Naive thymus-derived CD8-positive, alpha-beta T cell (primary cell): ENCODE results near the gene RELN. TPM values are rescaled to one million over a fixed set of nuclear protein-coding genes. Genes with fewer than 3 reads are reported as not detected.

Experiments
- ATAC-seq, 2 donors: fragments of 150-1000 bp; cut with Tn5 transposase in 1 of 2; sonication (Bioruptor Pico), chemical (Tn5 transposase) in 1 of 2; 1 replicate in 1 of 2; 2 replicates in 1 of 2; pipeline ENCODE4 v1.10.0; 2021; ENCODE audit warnings: mild to moderate bottlenecking in 2 of 2, moderate library complexity in 2 of 2
- POLR2A ChIA-PET: fragments of 350-600 bp; sonication (Branson Sonifier 250); formaldehyde crosslinking; loops from one replicate; lab custom pipeline; 2021; ENCODE audit warnings: antibody characterized with exemption; lab: Charles Lee
- DNase-seq, 10 donors: peaks; one replicate each; pipeline versions ENCODE4 v3.0.0 to v3.0.0-alpha.2; 2020 to 2022
- H3K27ac Mint-ChIP-seq, 10 donors: one replicate each; pipeline ENCODE4 v1.8.0; 2020 to 2022; ENCODE audit warnings: mild to moderate bottlenecking in 10 of 10, mixed read lengths in 10 of 10, moderate library complexity in 4 of 10, inconsistent platforms in 1 of 10
- H3K27me3 Mint-ChIP-seq, 5 donors: one replicate each; pipeline ENCODE4 v1.8.0; 2021 to 2022; ENCODE audit warnings: mixed read lengths in 5 of 5
- H3K36me3 Mint-ChIP-seq, 3 donors: one replicate each; pipeline ENCODE4 v1.8.0; 2020 to 2022; ENCODE audit warnings: mixed read lengths in 3 of 3, mild to moderate bottlenecking in 2 of 3, inconsistent platforms in 1 of 3
- H3K4me1 Mint-ChIP-seq, 4 donors: one replicate each; pipeline ENCODE4 v1.8.0; 2021 to 2022; ENCODE audit warnings: mixed read lengths in 4 of 4
- H3K4me3 Mint-ChIP-seq, 10 donors: one replicate each; pipeline ENCODE4 v1.8.0; 2020 to 2022; ENCODE audit warnings: mild to moderate bottlenecking in 10 of 10, mixed read lengths in 10 of 10, moderate library complexity in 6 of 10, inconsistent platforms in 1 of 10
- H3K9me3 Mint-ChIP-seq, 9 donors: one replicate each; pipeline ENCODE4 v1.8.0; 2020 to 2022; ENCODE audit warnings: mixed read lengths in 9 of 9, mild to moderate bottlenecking in 3 of 9, inconsistent platforms in 1 of 9, moderate library complexity in 1 of 9
- polyA plus RNA-seq, 3 donors: library from polyadenylated mRNA; unstranded; fragments of 300-500 nt; fragmentation: Illumina TruSeq; gene quantifications; one replicate each; pipeline ENCODE4 v1.2.3, GENCODE V29; 2021
- total RNA-seq, 8 experiments: library from RNA in 2 of 8; stranded (reverse) in 2 of 8; gene quantifications; one replicate each; pipeline ENCODE4 v1.2.3 and lab custom pipeline; 2021 to 2026

RELN gene
- total and polyA plus RNA-seq, 5 experiments from 2014 or later, result not detected

DNA sequence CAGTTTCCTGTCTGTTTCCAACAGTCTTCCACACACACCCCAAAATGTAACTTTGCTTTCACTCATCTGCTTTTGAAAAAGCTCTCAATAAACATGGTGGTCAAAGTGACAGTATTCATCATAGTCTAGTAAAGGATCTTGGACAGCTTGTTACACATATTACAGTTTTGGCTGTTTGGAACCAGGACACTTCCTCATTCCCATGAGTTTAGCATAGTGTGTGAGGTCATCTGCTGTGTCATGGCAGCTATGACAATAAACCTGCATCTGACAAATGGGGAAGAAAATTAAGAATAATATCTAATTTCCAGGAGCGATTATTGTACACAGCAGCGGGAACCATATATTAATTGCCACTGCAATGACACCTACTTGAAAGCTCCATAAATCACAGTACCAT, 359.1 kb downstream of the RELN start:
- H3K36me3 Mint-ChIP-seq, result no peaks in the 10 kb centered on the region
- POLR2A ChIA-PET, result interaction anchor here (0.7 kb wide), 1 partner anchor 532 kb away, joined by 5 read pairs; no protein-coding TSS in a partner anchor
- no peaks in the 10 kb centered on the region for H3K4me1 Mint-ChIP-seq
- no peak for ATAC-seq
- H3K9me3 Mint-ChIP-seq, result peaks cover 0 to 1% (median 0%) of the 10 kb centered on the region in 9 donors
- H3K4me3 Mint-ChIP-seq, result no peak overlapping the region
- peaks cover 0 to 2% (median 0%) of the 10 kb centered on the region in 5 donors for H3K27me3 Mint-ChIP-seq
- no peak for DNase-seq
- H3K27ac Mint-ChIP-seq, result no peak overlapping the region

DNA sequence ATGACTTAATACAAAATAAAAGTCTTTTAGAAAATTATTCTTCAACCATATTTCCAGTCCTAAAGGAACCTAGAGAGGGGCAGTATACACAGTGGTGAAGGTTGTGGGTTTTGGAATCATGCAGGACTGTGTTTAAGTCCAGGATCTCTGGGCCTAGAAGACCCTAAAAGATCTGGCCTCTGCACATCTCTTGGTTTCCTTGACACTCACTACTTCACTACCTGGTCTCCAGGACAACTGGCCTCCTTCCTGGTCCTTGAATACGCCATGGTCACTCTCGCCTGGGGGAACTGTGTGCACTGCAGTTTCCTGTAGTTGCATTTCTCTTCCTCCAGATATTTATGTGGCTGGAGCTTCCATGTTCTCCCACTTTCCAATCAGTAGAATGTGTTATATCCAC, 360.7 kb downstream of the RELN start:
- H3K4me3 Mint-ChIP-seq, result no peak overlapping the region
- POLR2A ChIA-PET, result no interaction called here

GRCh38 chr7:103626776-103627175, 362.7 kb downstream of the RELN start:
- no peak overlapping the region for H3K27ac Mint-ChIP-seq
- H3K4me1 Mint-ChIP-seq, result no peaks in the 10 kb centered on the region
- H3K27me3 Mint-ChIP-seq, result peaks cover 0 to 9% (median 4%) of the 10 kb centered on the region in 5 donors
- ATAC-seq (no peak), DNase-seq (no peak)
- H3K4me3 Mint-ChIP-seq, result no peak overlapping the region
- no peaks in the 10 kb centered on the region for H3K36me3 Mint-ChIP-seq
- peaks cover 0 to 1% (median 0%) of the 10 kb centered on the region in 9 donors for H3K9me3 Mint-ChIP-seq
- POLR2A ChIA-PET, result no interaction called here

More for the DNA sequence above, 360.7 kb downstream of the RELN start:
- Mint-ChIP-seq H3K36me3 (no peaks in the 10 kb centered on the region), H3K27me3 (peaks cover 0 to 4% (median 1%) of the 10 kb centered on the region in 5 donors), H3K9me3 (peaks cover 0 to 1% (median 0%) of the 10 kb centered on the region in 9 donors), H3K4me1 (no peaks in the 10 kb centered on the region), H3K27ac (no peak overlapping the region)
- ATAC-seq (no peak), DNase-seq (no peak)

DNA sequence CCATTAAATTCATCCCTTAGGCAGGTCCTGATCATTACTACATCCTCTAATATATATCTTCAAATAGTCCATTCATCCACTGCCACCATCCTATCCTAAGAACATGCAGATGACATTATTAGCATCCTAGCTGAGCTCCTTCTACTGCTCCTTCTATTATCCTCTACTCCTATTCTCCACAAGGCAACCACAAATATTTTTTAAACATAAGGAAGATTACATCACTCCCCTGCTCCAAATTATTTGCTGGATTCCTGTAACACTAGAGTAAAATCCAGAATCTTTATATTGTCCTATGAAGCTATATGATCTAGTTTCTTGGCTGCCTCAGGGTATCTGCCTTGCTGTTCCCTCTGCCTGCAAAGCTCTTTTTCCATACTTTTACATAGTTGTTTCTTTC, 367.2 kb downstream of the RELN start:
- POLR2A ChIA-PET, result no interaction called here
- peak overlapping the region in 1 of 10 donors; percentile 9 for H3K27ac Mint-ChIP-seq
- ATAC-seq, result no peak
- H3K9me3 Mint-ChIP-seq, result peaks cover 0 to 1% (median 0%) of the 10 kb centered on the region in 9 donors
- H3K36me3 Mint-ChIP-seq, result no peaks in the 10 kb centered on the region
- DNase-seq, result no peak
- H3K4me1 Mint-ChIP-seq, result no peaks in the 10 kb centered on the region
- no peak overlapping the region for H3K4me3 Mint-ChIP-seq
- H3K27me3 Mint-ChIP-seq, result peaks cover 6 to 46% (median 17%) of the 10 kb centered on the region in 5 donors

- DNase-seq, result no peak
- Mint-ChIP-seq H3K4me3 (no peak overlapping the region), H3K4me1 (no peaks in the 10 kb centered on the region), H3K9me3 (no peaks in the 10 kb centered on the region), H3K27me3 (peaks cover 3 to 11% (median 4%) of the 10 kb centered on the region in 5 donors), H3K36me3 (no peaks in the 10 kb centered on the region), H3K27ac (no peak overlapping the region)
- POLR2A ChIA-PET, result no interaction called here
- ATAC-seq, result no peak
Measured at GRCh38 chr7:103613655-103614642, 375.5 kb downstream of the RELN start.

DNA sequence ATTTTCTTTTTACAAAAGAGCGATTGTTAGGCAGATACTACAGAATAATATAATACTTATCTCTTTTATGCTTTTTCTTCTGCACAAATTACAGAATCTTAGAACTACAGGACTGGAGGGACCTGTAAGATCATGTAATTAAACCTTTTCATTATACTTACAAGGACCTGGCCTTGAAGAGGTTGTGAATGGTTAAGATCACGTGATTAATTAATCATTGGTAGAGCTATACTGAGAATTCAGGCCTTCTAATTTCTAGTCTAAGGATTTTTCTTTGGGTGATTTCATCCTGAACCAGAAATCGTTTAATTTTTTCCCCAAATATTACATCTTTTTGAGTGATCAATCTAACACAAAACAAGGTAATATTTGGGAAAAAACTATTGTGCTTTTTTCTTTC, 379.7 kb downstream of the RELN start:
- ATAC-seq, result no peak
- no peak for DNase-seq
- Mint-ChIP-seq H3K27me3 (peaks cover 0 to 8% (median 3%) of the 10 kb centered on the region in 5 donors), H3K27ac (no peak overlapping the region), H3K4me3 (no peak overlapping the region), H3K36me3 (no peaks in the 10 kb centered on the region), H3K4me1 (no peaks in the 10 kb centered on the region), H3K9me3 (peaks cover 0 to 6% (median 0%) of the 10 kb centered on the region in 9 donors)
- POLR2A ChIA-PET, result no interaction called here

- POLR2A ChIA-PET, result no interaction called here
Measured at GRCh38 chr7:103605640-103606039, 383.8 kb downstream of the RELN start.

GRCh38 chr7:103598326-103598905, 391.0 kb downstream of the RELN start:
- ATAC-seq (no peak), DNase-seq (no peak)
- Mint-ChIP-seq H3K4me3 (no peak overlapping the region), H3K27me3 (peaks cover 4 to 44% (median 15%) of the 10 kb centered on the region in 5 donors), H3K4me1 (no peaks in the 10 kb centered on the region), H3K9me3 (no peaks in the 10 kb centered on the region), H3K36me3 (no peaks in the 10 kb centered on the region), H3K27ac (no peak overlapping the region)
- POLR2A ChIA-PET, result no interaction called here

More at GRCh38 chr7:103605640-103606039, 383.8 kb downstream of the RELN start:
- H3K36me3 Mint-ChIP-seq, result no peaks in the 10 kb centered on the region
- DNase-seq (no peak), ATAC-seq (no peak)
- peaks cover 0 to 6% (median 0%) of the 10 kb centered on the region in 9 donors for H3K9me3 Mint-ChIP-seq
- peaks cover 1 to 28% (median 13%) of the 10 kb centered on the region in 5 donors for H3K27me3 Mint-ChIP-seq
- H3K27ac Mint-ChIP-seq, result no peak overlapping the region
- no peak overlapping the region for H3K4me3 Mint-ChIP-seq
- no peaks in the 10 kb centered on the region for H3K4me1 Mint-ChIP-seq

- peaks cover 4 to 36% (median 15%) of the 10 kb centered on the region in 5 donors for H3K27me3 Mint-ChIP-seq
- no peaks in the 10 kb centered on the region for H3K9me3 Mint-ChIP-seq
- no peak overlapping the region for H3K4me3 Mint-ChIP-seq
- H3K4me1 Mint-ChIP-seq, result no peaks in the 10 kb centered on the region
- ATAC-seq (no peak), DNase-seq (no peak)
- H3K27ac Mint-ChIP-seq, result no peak overlapping the region
- H3K36me3 Mint-ChIP-seq, result no peaks in the 10 kb centered on the region
- POLR2A ChIA-PET, result no interaction called here
Measured at GRCh38 chr7:103597606-103598005, 391.9 kb downstream of the RELN start.

DNA sequence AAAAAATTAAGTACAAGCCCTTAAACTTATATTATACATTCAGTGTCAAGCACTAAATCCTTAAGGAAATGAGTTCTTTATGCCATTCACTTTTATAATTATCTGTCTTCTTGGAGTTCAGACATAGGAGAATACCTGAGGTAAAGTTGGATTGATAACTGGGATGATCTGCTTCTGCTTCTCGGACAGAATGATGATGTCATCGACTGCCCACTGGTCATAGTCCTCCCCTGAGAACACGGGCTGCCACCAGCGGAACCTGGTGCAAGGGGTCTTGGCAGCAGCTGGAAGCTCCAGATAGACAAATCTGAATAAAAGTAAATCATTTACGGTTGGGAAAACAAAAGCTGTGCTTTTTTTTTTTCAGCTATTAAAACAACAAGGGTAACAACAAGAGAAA, 395.3 kb downstream of the RELN start:
- POLR2A ChIA-PET, result no interaction called here
- H3K36me3 Mint-ChIP-seq, result no peaks in the 10 kb centered on the region
- no peak overlapping the region for H3K4me3 Mint-ChIP-seq
- no peaks in the 10 kb centered on the region for H3K9me3 Mint-ChIP-seq
- no peaks in the 10 kb centered on the region for H3K4me1 Mint-ChIP-seq
- ATAC-seq (no peak), DNase-seq (no peak)
- no peak overlapping the region for H3K27ac Mint-ChIP-seq
- H3K27me3 Mint-ChIP-seq, result peaks cover 0 to 5% (median 3%) of the 10 kb centered on the region in 5 donors

DNA sequence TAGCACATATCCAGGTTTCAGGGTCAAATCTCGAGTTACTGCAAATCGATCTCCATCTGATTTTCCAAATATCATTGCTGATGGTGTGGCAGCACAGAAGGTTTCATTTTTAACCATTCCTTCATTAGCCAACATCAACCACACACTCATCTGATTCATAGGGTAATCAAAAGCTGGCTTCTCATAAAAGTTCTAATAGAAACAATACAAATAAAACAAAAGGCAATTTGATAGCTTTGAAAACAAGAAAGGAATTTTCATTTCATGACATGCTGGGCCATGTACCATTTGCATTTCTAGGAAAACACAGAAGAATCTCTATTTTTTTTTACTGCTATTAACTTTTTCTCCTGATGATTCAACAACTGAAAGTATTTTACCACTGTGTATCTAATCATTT, 395.8 kb downstream of the RELN start:
- POLR2A ChIA-PET, result no interaction called here
- DNase-seq, result no peak
- Mint-ChIP-seq H3K27me3 (peaks cover 0 to 5% (median 3%) of the 10 kb centered on the region in 5 donors), H3K36me3 (no peaks in the 10 kb centered on the region), H3K27ac (no peak overlapping the region), H3K4me1 (no peaks in the 10 kb centered on the region), H3K9me3 (no peaks in the 10 kb centered on the region), H3K4me3 (no peak overlapping the region)
- ATAC-seq, result no peak

GRCh38 chr7:103592844-103593243, 396.6 kb downstream of the RELN start:
- POLR2A ChIA-PET, result no interaction called here
- H3K4me3 Mint-ChIP-seq, result no peak overlapping the region
- no peaks in the 10 kb centered on the region for H3K4me1 Mint-ChIP-seq
- H3K27ac Mint-ChIP-seq, result no peak overlapping the region
- ATAC-seq, result no peak
- DNase-seq, result no peak
- H3K27me3 Mint-ChIP-seq, result peaks cover 0 to 5% (median 3%) of the 10 kb centered on the region in 5 donors
- no peaks in the 10 kb centered on the region for H3K36me3 Mint-ChIP-seq
- no peaks in the 10 kb centered on the region for H3K9me3 Mint-ChIP-seq

- no peaks in the 10 kb centered on the region for H3K9me3 Mint-ChIP-seq
- H3K4me3 Mint-ChIP-seq, result no peak overlapping the region
- peaks cover 0 to 6% (median 3%) of the 10 kb centered on the region in 5 donors for H3K27me3 Mint-ChIP-seq
Measured at GRCh38 chr7:103592187-103592586, 397.3 kb downstream of the RELN start.

More at GRCh38 chr7:103592187-103592586, 397.3 kb downstream of the RELN start:
- ATAC-seq (no peak), DNase-seq (no peak)
- Mint-ChIP-seq H3K36me3 (no peaks in the 10 kb centered on the region), H3K4me1 (no peaks in the 10 kb centered on the region), H3K27ac (no peak overlapping the region)
- POLR2A ChIA-PET, result no interaction called here
